Myocyte (in vitro differentiated cells): ENCODE data around the gene SH3RF3. TPM values are rescaled to one million over a fixed set of nuclear protein-coding genes. Genes with fewer than 3 reads are reported as not detected.
"Not testable (repeated sequence)": the region's sequence is repeated elsewhere in the genome, so short reads cannot be mapped to it uniquely, and the experiment has no call there.

Experiments used
- DNase-seq: peaks from one replicate; pipeline ENCODE4 v3.0.0-alpha.2; 2012; ENCODE audit warnings: low read depth
- microRNA-seq: library from miRNA; unstranded; fragments of <30 nt; microRNA quantifications from one replicate; pipeline ENCODE4, GENCODE V29; 2016
- total RNA-seq: library from RNA; depleted of rRNA; stranded (reverse); fragments of >200 nt; gene quantifications from 2 replicates; pipeline ENCODE4 v1.2.3, GENCODE V29; 2014

Gene SH3RF3
- total RNA-seq, 1 donor from 2014 or later, result 5.3 TPM

DNA sequence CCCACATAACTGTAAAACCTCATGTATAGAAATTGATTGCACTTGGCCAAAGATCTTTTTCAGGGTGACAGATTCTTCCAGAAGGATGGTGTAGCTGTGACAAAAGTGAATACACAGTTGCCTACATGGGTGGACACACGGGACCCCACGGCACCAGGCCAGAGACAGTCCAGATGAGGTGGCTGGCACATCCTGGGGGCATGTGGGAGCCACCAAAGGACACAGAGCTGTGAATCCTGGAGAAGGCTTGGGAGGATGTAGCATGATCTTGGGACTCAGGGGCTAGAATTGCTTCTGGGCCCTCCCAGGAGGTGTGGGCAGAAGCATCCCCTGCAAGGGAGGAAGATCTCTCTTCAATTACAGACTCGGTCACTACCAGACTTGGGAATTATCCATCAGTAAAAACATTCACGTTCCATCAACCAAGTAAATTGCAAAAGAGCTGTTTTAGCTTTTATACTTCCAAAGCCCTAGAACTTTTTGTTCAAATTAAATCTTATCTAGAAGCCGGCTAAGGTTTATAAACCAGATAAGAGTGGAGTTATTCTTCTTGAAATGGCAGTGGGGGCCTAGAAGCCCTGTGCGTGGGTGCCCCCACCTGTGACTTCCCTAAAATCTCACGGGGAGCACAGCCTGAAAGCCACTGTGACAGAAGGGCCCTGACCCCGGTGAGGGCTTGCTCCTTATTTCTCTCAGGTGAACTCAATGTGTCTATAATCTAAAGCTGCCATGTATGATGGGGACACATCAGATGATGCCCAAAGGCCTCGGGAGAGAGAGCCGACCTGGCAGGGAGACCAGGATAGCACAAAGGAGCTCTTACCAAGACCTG is 403.1 kb downstream of the SH3RF3 start:
- no peak for DNase-seq

DNA sequence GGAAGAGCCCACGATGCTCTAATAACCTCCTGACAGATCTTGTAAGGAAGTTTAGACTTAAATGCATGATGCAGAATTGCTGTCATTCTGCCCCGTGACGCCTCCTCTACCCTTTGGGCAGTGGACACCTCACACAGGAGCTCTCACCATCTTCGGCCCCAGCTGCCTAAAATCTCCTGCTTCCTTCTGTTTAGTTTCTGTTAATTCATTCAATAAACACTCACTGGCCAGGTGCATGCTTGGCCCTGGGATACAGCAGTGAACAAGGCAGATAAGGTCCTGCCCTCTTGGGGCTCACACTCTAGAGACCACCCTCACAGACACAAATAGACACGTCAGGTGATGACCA is 403.7 kb downstream of the SH3RF3 start:
- DNase-seq, result no peak

DNA sequence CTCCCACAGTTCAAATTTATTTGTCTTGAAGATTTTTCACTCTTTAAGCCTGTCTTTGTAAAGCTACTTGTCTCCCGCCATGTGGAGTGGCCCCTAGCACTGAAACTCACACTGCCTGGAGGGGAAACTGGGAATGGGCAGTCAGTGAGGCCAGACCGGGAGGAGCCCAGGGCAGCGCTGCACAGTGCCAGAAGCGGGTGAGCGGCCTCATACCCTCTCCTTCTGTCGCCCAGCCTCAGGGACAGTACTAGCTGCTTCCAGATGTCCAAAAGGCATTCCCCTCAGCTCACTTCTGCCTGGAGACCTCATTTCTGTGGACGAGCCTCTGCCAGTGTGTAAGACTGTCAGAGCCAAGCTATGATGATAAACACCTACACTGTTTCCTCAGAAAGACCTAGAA is 404.8 kb downstream of the SH3RF3 start:
- no peak for DNase-seq

DNA sequence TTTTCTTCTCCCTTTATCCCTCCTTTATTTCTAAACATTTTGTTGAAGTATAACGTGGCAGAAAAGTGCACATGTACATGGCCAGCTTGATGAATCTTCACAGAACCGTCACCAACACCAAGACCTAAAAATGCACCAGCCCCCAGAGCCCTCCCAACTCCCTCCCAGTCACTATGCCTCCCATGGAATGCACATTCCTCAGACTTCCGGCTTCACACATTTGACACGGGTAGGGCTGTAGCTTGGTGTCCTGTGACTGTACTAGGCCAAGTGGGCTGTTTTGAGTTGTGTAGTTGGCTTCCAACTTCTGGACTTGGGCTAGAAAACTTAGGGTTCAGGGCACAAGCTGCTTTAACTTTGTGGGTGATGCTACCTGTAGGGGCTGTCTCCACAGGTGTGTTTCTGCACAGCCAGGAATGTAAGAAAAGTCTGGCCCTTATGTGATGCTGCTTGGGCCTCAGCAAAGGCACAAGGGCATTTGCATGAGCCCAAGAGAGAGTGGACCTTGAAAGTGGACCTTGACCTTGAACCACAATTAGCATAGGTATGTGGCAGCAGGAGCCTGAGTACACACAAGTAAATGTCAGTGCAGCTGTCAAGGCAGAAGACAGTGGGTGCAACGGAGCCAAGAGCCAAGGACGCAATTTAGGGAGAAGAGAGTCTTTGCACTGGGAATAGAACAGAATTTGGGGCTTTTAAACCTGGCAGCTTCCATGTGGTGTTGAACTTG is 406.4 kb downstream of the SH3RF3 start:
- peak; percentile 34 for DNase-seq

- DNase-seq, result not testable (repeated sequence)
Observed at GRCh38 chr2:109536556-109536955, 407.6 kb downstream of the SH3RF3 start.

DNA sequence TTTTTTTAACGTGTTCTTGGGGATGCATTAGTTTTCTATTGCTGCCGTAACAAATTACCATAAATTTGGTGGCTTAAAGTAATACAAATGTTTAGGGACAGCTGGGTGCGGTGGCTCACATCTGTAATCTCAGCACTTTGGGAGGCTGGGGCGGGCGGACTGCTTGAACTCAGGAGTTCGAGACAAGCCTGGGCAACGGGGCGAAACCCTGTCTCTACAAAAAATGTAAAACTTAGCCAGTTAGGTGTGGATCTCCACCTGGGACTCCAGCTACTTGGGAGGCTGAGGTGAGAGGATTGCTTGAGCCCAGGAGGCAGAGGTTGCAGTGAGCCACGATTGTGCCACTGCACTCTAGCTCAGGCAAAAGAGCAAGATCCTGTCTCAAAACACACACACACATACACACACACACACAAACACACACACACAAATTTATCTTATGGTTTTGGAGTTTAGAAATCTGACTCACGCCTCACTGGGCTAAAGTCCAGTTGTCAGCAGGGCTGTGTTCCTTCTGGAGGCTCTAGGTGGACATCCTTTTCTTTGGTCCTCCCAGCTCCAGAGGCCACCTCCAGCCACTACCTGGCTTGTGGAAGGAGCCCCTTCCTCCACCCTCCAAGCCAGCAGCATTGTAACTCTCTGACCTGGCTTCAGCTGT is 408.7 kb downstream of the SH3RF3 start:
- DNase-seq, result peak; percentile 11

DNA sequence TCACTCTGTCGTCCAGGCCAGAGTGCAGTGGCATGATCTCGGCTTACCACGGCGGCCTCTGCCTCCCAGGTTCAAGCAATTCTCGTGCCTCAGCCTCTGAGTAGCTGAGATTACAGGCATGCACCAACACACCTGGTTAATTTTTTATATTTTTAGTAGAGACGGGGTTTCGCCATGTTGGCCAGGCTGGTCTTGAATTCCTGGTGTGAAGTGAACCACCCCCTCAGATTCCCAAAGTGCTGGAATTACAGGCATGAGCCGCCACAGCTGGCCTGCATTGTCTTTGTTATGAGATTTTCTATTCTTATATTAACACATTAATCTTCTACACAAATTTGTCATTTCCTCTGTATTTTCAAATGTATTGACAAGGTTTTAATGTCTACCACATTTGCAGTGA is 409.5 kb downstream of the SH3RF3 start:
- peak; percentile 11 for DNase-seq

GRCh38 chr2:109542384-109542783 is 413.4 kb downstream of the SH3RF3 start:
- DNase-seq, result no peak

- DNase-seq, result peak; percentile 62
Observed at GRCh38 chr2:109545828-109546713, 417.1 kb downstream of the SH3RF3 start.

- no peak for DNase-seq
Observed at GRCh38 chr2:109547280-109547679, 418.3 kb downstream of the SH3RF3 start.

- DNase-seq, result no peak
Observed at GRCh38 chr2:109549016-109549590, 420.1 kb downstream of the SH3RF3 start.

Small RNA genes lying within 50 kb of the gene (microRNA-seq; reads per million reads assigned to microRNA genes)
- gene MIR4265 (not detected), gene MIR4266 (not detected)

Other genes with a start within 250 kb of the SH3RF3 start
- gene EDAR, start 140.0 kb upstream of the SH3RF3 start, total RNA-seq, result not detected in 2 replicates